Left ventricle myocardium inferior (tissue), 1 donor: Measurements from ENCODE around the gene MTA3. TPM values are rescaled to one million over a fixed set of nuclear protein-coding genes. Genes with fewer than 3 reads are reported as not detected.

ENCODE experiments used
- DNase-seq: peaks from one replicate; pipeline ENCODE4 v3.0.0-alpha.2; 2020
- H3K27ac ChIP-seq: fragments of 200-600 bp; replicated peaks from 2 replicates; pipeline ENCODE4 v1.8.0; 2021
- H3K27me3 ChIP-seq: fragments of 200-600 bp; 2 replicates; pipeline ENCODE4 v1.8.0; 2021; ENCODE audit warnings: low read depth
- H3K36me3 ChIP-seq: fragments of 200-600 bp; 2 replicates; pipeline ENCODE4 v1.8.0; 2021
- H3K4me1 ChIP-seq: fragments of 200-600 bp; 2 replicates; pipeline ENCODE4 v1.8.0; 2021
- H3K4me3 ChIP-seq: fragments of 200-600 bp; 2 replicates; pipeline ENCODE4 v1.8.0; 2021; ENCODE audit warnings: mild to moderate bottlenecking, moderate library complexity
- H3K9me3 ChIP-seq: fragments of 200-600 bp; replicated peaks from 2 replicates; pipeline ENCODE4 v1.8.0; 2021
- CTCF ChIP-seq: fragments of 200-600 bp; IDR thresholded peaks from 2 replicates; pipeline ENCODE4 v1.8.0; 2021; ENCODE audit warnings: antibody characterized with exemption, mild to moderate bottlenecking, borderline replicate concordance
- intact Hi-C: fragments of 100-400 bp; cut with micrococcal nuclease; formaldehyde crosslinking; loops from one replicate; pipeline ENCODE4 v1.11.0; 2022
- total RNA-seq: library from RNA; stranded (reverse); fragmentation: NEBNext Ultra II Directional; extraction: Animal tissue kit (Norgen Biotek cat#: 25700); gene quantifications from one replicate; pipeline ENCODE4 v1.2.1, GENCODE V29; 2021
- donor health status: DM: no; HTN: yes; CAD: no; lungs with severe emphysema.

MTA3 gene
- total RNA-seq, 1 donor from 2014 or later: 18.1 TPM

DNA sequence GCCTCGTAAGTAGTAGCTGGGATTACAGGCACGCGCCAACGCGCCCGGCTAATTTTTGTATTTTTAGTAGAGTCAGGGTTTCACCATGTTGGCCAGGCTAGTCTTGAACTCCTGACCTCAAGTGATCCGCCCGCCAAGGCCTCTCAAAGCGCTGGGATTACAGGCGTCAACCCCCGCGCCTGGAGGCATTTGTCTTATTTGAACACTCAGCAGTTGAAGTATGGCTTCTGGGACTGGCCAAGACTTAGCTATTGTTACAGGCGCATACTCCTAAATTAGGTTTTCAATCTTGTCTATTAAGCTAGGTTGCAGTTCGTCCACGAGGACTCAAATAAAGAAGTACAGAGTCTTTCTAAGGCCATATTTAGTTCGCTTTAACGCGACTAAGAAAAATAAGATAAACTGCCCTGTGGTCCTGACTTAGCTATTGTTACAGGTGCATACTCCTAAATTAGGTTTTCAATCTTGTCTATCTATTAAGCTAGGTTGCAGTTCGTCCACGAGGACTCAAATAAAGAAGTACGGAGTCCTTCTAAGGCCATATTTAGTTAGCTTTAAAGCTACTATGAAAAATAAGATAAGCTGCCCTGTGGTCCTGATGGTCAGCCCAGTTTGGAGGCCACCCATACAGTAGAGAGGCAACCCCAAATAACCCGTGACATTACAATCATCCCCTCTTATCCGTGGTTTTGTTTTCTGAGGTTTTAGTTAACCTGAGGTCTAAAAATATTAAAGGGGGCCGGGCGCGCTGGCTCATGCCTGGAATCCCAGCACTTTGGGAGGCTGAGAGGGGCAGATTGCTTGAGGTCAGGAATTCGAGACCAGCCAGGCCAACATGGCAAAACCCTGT lies 20.8 kb upstream of the MTA3 start:
- no peak for DNase-seq
- Histone ChIP-seq H3K36me3 (no peaks in the 10 kb centered on the region), H3K4me3 (no peak overlapping the region), H3K4me1 (no peaks in the 10 kb centered on the region), H3K27me3 (peaks cover 5% of the 10 kb centered on the region), H3K9me3 (no peaks in the 10 kb centered on the region), H3K27ac (no peak overlapping the region)
- no peak for TF ChIP-seq CTCF
- intact Hi-C loops: no loop called here

- Histone ChIP-seq H3K27me3 (peaks cover 5% of the 10 kb centered on the region), H3K9me3 (no peaks in the 10 kb centered on the region), H3K4me3 (no peak overlapping the region), H3K27ac (no peak overlapping the region), H3K4me1 (no peaks in the 10 kb centered on the region), H3K36me3 (no peaks in the 10 kb centered on the region)
- no peak for DNase-seq
- intact Hi-C loops: no loop called here
- no peak for TF ChIP-seq CTCF
These were observed 17.6 kb upstream of the MTA3 start for GRCh38 chr2:42550870-42551269.

GRCh38 chr2:42554392-42554791 lies 14.0 kb upstream of the MTA3 start:
- Histone ChIP-seq H3K4me3 (no peak overlapping the region), H3K27me3 (peaks cover 5% of the 10 kb centered on the region), H3K9me3 (no peaks in the 10 kb centered on the region), H3K4me1 (no peaks in the 10 kb centered on the region), H3K36me3 (no peaks in the 10 kb centered on the region), H3K27ac (no peak overlapping the region)
- no peak for TF ChIP-seq CTCF
- intact Hi-C loops: no loop called here
- DNase-seq: no peak

DNA sequence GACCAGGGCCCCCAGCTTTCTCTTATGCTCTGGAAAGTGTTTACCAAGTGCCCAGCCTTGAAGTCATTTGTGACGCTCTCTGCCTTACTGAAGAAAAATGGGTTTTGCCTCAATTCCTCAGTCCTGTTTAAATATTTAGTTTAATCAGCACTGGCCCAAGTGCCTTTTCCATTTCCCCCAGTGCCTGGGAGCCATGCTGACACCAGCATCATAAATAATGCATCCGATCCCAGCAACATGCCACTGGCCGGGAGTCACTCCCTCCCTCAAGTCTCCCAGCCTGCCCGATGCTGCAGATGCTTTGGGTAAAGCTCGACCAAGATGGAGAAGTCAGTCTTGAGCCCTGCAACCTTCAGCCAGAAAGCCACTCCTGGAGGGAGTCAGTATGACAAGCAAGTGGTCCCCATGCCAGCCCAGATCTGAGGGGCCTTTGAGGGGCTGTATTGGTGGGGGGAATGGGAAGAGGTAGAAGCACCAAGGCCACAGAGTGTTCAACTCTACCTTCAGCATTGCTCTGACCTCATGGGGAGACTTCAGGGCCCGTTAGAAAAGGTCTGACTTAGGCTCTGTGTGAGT lies 12.0 kb upstream of the MTA3 start:
- Histone ChIP-seq H3K9me3 (no peaks in the 10 kb centered on the region), H3K36me3 (no peaks in the 10 kb centered on the region), H3K27ac (no peak overlapping the region), H3K27me3 (peaks cover 4% of the 10 kb centered on the region), H3K4me3 (no peak overlapping the region), H3K4me1 (no peaks in the 10 kb centered on the region)
- TF ChIP-seq CTCF: no peak
- intact Hi-C loops: no loop called here
- no peak for DNase-seq

DNA sequence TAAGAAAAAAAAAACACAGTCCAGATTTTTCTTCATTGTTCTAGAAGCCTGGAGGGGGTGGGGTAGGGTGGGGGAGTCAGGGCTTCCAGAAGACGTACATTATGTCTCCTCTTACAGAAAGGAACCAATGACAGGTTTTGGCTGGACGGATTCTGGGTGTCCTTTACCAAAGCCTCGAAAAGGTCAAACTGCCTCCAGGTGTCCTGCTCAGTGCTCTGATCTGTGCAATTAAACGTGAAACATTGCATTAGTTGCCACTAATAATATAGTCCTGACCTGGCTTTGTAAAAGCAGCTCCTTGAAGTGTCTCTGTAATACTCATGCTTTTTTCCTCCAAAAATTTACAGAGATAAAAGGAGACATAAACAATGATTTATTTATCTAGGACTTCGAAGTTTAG lies 11.1 kb upstream of the MTA3 start:
- no peaks in the 10 kb centered on the region for H3K9me3 ChIP-seq
- H3K4me3 ChIP-seq: no peak overlapping the region
- no peak for TF ChIP-seq CTCF
- no peak for DNase-seq
- no peaks in the 10 kb centered on the region for H3K27me3 ChIP-seq
- H3K4me1 ChIP-seq: no peaks in the 10 kb centered on the region
- no peaks in the 10 kb centered on the region for H3K36me3 ChIP-seq
- intact Hi-C loops: no loop called here
- no peak overlapping the region for H3K27ac ChIP-seq
